Hepatocyte (in vitro differentiated cells): Measurements from ENCODE around the gene PRELID1.

ENCODE experiments used
- CTCF ChIP-seq: fragments of 200-600 bp; sonication (generic); IDR thresholded peaks from 2 replicates; pipeline ENCODE4 v1.5.1; 2016; ENCODE audit warnings: antibody characterized with exemption, mild to moderate bottlenecking; ENCODE audit not compliant: poor library complexity
- EZH2 ChIP-seq: fragments of 200-600 bp; sonication (generic); IDR thresholded peaks from 2 replicates; pipeline ENCODE4 v1.6.1; 2016; ENCODE audit warnings: antibody characterized with exemption, mild to moderate bottlenecking, borderline replicate concordance

DNA sequence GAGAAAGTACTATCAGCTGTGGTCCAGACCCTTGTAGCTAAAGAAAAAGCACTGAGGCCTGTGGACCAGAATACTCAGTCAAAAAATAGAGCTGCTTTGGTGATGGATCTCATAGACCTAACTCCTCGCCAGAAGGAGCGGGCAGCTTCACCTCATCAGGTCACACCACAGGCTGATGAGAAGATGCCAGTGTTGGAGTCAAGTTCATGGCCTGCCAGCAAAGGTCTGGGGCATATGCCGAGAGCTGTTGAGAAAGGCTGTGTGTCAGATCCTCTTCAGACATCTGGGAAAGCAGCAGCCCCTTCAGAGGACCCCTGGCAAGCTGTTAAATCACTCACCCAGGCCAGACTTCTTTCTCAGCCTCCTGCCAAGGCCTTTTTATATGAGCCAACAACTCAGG lies 9.0 kb upstream of the PRELID1 start:
- TF ChIP-seq CTCF, result no peak
- TF ChIP-seq EZH2, result no peak
